ENCODE results near the gene R3HDM1. TPM values are rescaled to one million over a fixed set of nuclear protein-coding genes. Genes with fewer than 3 reads are reported as not detected.
"Not testable (repeated sequence)": the region's sequence is repeated elsewhere in the genome, so short reads cannot be mapped to it uniquely, and the experiment has no call there.

Gene R3HDM1
- polyA plus RNA-seq, 1 donor from 2014 or later, result 30.3 TPM

- not testable (repeated sequence) for H3K27me3 ChIP-seq (ENCODE audit: insufficient read depth, low read depth, low read length); H3K9me2 ChIP-seq (ENCODE audit: insufficient read depth, low read length); H3K9ac ChIP-seq (ENCODE audit: low read length); H3F3A ChIP-seq (ENCODE audit: insufficient read depth, low read length, poor library complexity, severe bottlenecking); H3K79me2 ChIP-seq (replicated peaks; ENCODE audit: insufficient read depth, low read length); H3K4me3 ChIP-seq (ENCODE audit: low read length); H2AFZ ChIP-seq (ENCODE audit: low read depth, low read length); H4K20me1 ChIP-seq (ENCODE audit: insufficient read depth); H3K36me3 ChIP-seq (ENCODE audit: insufficient read depth, low read length); H3K9me3 ChIP-seq (ENCODE audit: low read length); H3K4me2 ChIP-seq (ENCODE audit: low read length); H3K27ac ChIP-seq (ENCODE audit: low read length)
Observed at GRCh38 chr2:135498588-135498987, 32.7 kb upstream of the R3HDM1 start.

GRCh38 chr2:135504811-135505210, 26.5 kb upstream of the R3HDM1 start:
- Histone ChIP-seq H3K27ac (ENCODE audit: low read length) (no peak overlapping the region), H3K4me3 (ENCODE audit: low read length) (no peak overlapping the region), H3K36me3 (ENCODE audit: insufficient read depth, low read length) (no peaks in the 10 kb centered on the region), H2AFZ (ENCODE audit: low read depth, low read length) (no peak overlapping the region), H3K79me2 (replicated peaks; ENCODE audit: insufficient read depth, low read length) (no peaks in the 10 kb centered on the region), H3K9ac (ENCODE audit: low read length) (no peak overlapping the region), H3K9me3 (ENCODE audit: low read length) (no peaks in the 10 kb centered on the region), H4K20me1 (ENCODE audit: insufficient read depth) (no peaks in the 10 kb centered on the region), H3K27me3 (ENCODE audit: insufficient read depth, low read depth, low read length) (no peaks in the 10 kb centered on the region), H3K4me2 (ENCODE audit: low read length) (no peak overlapping the region), H3K9me2 (ENCODE audit: insufficient read depth, low read length) (no peaks in the 10 kb centered on the region), H3F3A (ENCODE audit: insufficient read depth, low read length, poor library complexity, severe bottlenecking) (no peaks in the 10 kb centered on the region)
- TF ChIP-seq REST (IDR thresholded peaks at IDR 0.05; ENCODE audit: borderline replicate concordance), result no peak
- TF ChIP-seq MXI1 (conservative IDR thresholded peaks at IDR 0.05; ENCODE audit: poor library complexity, severe bottlenecking), result no peak
- TF ChIP-seq EZH2 (IDR thresholded peaks at IDR 0.05; ENCODE audit: borderline replicate concordance, insufficient read depth, low read length, poor library complexity, severe bottlenecking), result no peak
- no peak for TF ChIP-seq CTCF (IDR thresholded peaks at IDR 0.05; ENCODE audit: poor library complexity, severe bottlenecking)
- TF ChIP-seq RAD21 (conservative IDR thresholded peaks at IDR 0.05), result no peak
- TF ChIP-seq POLR2AphosphoS5 (IDR thresholded peaks at IDR 0.05), result no peak

- Histone ChIP-seq H3K4me3 (ENCODE audit: low read length) (no peak overlapping the region), H3K9ac (ENCODE audit: low read length) (no peak overlapping the region), H3F3A (ENCODE audit: insufficient read depth, low read length, poor library complexity, severe bottlenecking) (no peaks in the 10 kb centered on the region), H2AFZ (ENCODE audit: low read depth, low read length) (no peak overlapping the region), H3K9me2 (ENCODE audit: insufficient read depth, low read length) (no peaks in the 10 kb centered on the region), H3K36me3 (ENCODE audit: insufficient read depth, low read length) (no peaks in the 10 kb centered on the region), H3K27me3 (ENCODE audit: insufficient read depth, low read depth, low read length) (no peaks in the 10 kb centered on the region), H3K4me2 (ENCODE audit: low read length) (no peak overlapping the region), H3K27ac (ENCODE audit: low read length) (no peak overlapping the region), H3K79me2 (replicated peaks; ENCODE audit: insufficient read depth, low read length) (no peaks in the 10 kb centered on the region), H4K20me1 (ENCODE audit: insufficient read depth) (no peaks in the 10 kb centered on the region), H3K9me3 (ENCODE audit: low read length) (peaks cover 8% of the 10 kb centered on the region)
- TF ChIP-seq TAF1 (IDR thresholded peaks at IDR 0.05; ENCODE audit: low read depth), result no peak
- no peak for TF ChIP-seq EZH2 (IDR thresholded peaks at IDR 0.05; ENCODE audit: borderline replicate concordance, insufficient read depth, low read length, poor library complexity, severe bottlenecking)
- TF ChIP-seq REST (IDR thresholded peaks at IDR 0.05; ENCODE audit: borderline replicate concordance), result no peak
- no peak for TF ChIP-seq CTCF (IDR thresholded peaks at IDR 0.05; ENCODE audit: poor library complexity, severe bottlenecking)
- no peak for TF ChIP-seq EP300 (conservative IDR thresholded peaks at IDR 0.05; ENCODE audit: poor library complexity, severe bottlenecking)
- TF ChIP-seq POLR2AphosphoS5 (IDR thresholded peaks at IDR 0.05), result no peak
- no peak for TF ChIP-seq MXI1 (conservative IDR thresholded peaks at IDR 0.05; ENCODE audit: poor library complexity, severe bottlenecking)
- TF ChIP-seq SMC3 (conservative IDR thresholded peaks at IDR 0.05; ENCODE audit: poor library complexity), result no peak
- no peak for TF ChIP-seq RAD21 (conservative IDR thresholded peaks at IDR 0.05)
Observed at GRCh38 chr2:135510577-135510976, 20.7 kb upstream of the R3HDM1 start.
